WTC11 (cell line): ENCODE data around the gene ARHGAP15. TPM values are rescaled to one million over a fixed set of nuclear protein-coding genes. Genes with fewer than 3 reads are reported as not detected.

Experiments used
- ATAC-seq: fragments of 200-7000 bp; cut with Tn5 transposase; 2 replicates; pipeline ENCODE4 v1.10.0; 2021; ENCODE audit warnings: mild to moderate bottlenecking, moderate library complexity
- CTCF ChIA-PET: fragments of 300-600 bp; sonication (Branson Sonifier 250); formaldehyde crosslinking; loops from one replicate; lab custom pipeline; 2021; ENCODE audit warnings: antibody characterized with exemption; lab: Charles Lee
- POLR2A ChIA-PET: fragments of 350-600 bp; sonication (Branson Sonifier 250); formaldehyde crosslinking; loops from one replicate; lab custom pipeline; 2021; ENCODE audit warnings: antibody characterized with exemption; lab: Charles Lee
- DNase-seq: peaks from one replicate; pipeline ENCODE4 v3.0.0; 2021; ENCODE audit warnings: low spot score
- H3K27ac Mint-ChIP-seq: 2 replicates; pipeline ENCODE4 v1.8.0; 2021; ENCODE audit warnings: mixed read lengths
- H3K27me3 Mint-ChIP-seq: 2 replicates; pipeline ENCODE4 v1.8.0; 2021; ENCODE audit warnings: low read depth, mild to moderate bottlenecking, moderate library complexity, mixed read lengths
- H3K36me3 Mint-ChIP-seq: 2 replicates; pipeline ENCODE4 v1.8.0; 2021; ENCODE audit warnings: mixed read lengths
- H3K4me1 Mint-ChIP-seq: 2 replicates; pipeline ENCODE4 v1.8.0; 2022; ENCODE audit warnings: mixed read lengths
- H3K4me3 Mint-ChIP-seq: 2 replicates; pipeline ENCODE4 v1.8.0; 2021; ENCODE audit warnings: mild to moderate bottlenecking, moderate library complexity, mixed read lengths
- H3K9me3 Mint-ChIP-seq: 2 replicates; pipeline ENCODE4 v1.8.0; 2021; ENCODE audit warnings: mixed read lengths
- ATF1 ChIP-seq: sonication (generic); formaldehyde crosslinking; IDR thresholded peaks from 2 replicates; pipeline ENCODE4 v1.8.1; 2023; ENCODE audit warnings: mild to moderate bottlenecking, moderate library complexity, missing genetic modification reagents
- CBFB ChIP-seq: sonication (generic); formaldehyde crosslinking; IDR thresholded peaks from 2 replicates; pipeline ENCODE4 v1.8.1; 2022; ENCODE audit warnings: mild to moderate bottlenecking, low read depth, missing genetic modification reagents
- CREB1 ChIP-seq: sonication (generic); formaldehyde crosslinking; IDR thresholded peaks from 2 replicates; pipeline ENCODE4 v1.8.0; 2023; ENCODE audit warnings: mild to moderate bottlenecking, missing genetic modification reagents
- CREM ChIP-seq: sonication (generic); formaldehyde crosslinking; IDR thresholded peaks from 2 replicates; pipeline ENCODE4 v1.8.1; 2022; ENCODE audit warnings: mild to moderate bottlenecking, missing genetic modification reagents, moderate library complexity
- ELF4 ChIP-seq: sonication (generic); formaldehyde crosslinking; IDR thresholded peaks from 2 replicates; pipeline ENCODE4 v1.8.1; 2022; ENCODE audit warnings: low read depth, mild to moderate bottlenecking, moderate library complexity, missing genetic modification reagents
- GABPB1 ChIP-seq: sonication (generic); formaldehyde crosslinking; IDR thresholded peaks from 2 replicates; pipeline ENCODE4 v1.8.1; 2023; ENCODE audit warnings: mild to moderate bottlenecking, missing genetic modification reagents
- GRHL2 ChIP-seq: fragments of 250-450 bp; sonication (Bioruptor Pico); IDR thresholded peaks from 2 replicates; pipeline ENCODE4 v1.8.0; 2022; ENCODE audit warnings: mild to moderate bottlenecking, moderate library complexity; ENCODE audit not compliant: insufficient replicate concordance, severe bottlenecking
- JAZF1 ChIP-seq: fragments of 250-450 bp; sonication (Bioruptor Pico); IDR thresholded peaks from 2 replicates; pipeline ENCODE4 v1.9.0; 2021; ENCODE audit warnings: moderate library complexity, mild to moderate bottlenecking, inconsistent platforms
- NFYB ChIP-seq: sonication (generic); formaldehyde crosslinking; conservative IDR thresholded peaks from 2 replicates; pipeline ENCODE4 v1.8.0; 2022; ENCODE audit warnings: low read depth, missing genetic modification reagents
- NR1H2 ChIP-seq: sonication (generic); formaldehyde crosslinking; IDR thresholded peaks from 2 replicates; pipeline ENCODE4 v1.9.0; 2021; ENCODE audit warnings: mild to moderate bottlenecking, moderate library complexity, missing genetic modification reagents
- PRRX2 ChIP-seq: fragments of 250-450 bp; sonication (Bioruptor Pico); IDR thresholded peaks from 2 replicates; pipeline ENCODE4 v1.8.0; 2021; ENCODE audit warnings: mild to moderate bottlenecking
- RORB ChIP-seq: fragments of 250-450 bp; sonication (Bioruptor Pico); IDR thresholded peaks from 2 replicates; pipeline ENCODE4 v1.9.0; 2021; ENCODE audit warnings: mild to moderate bottlenecking
- SMAD3 ChIP-seq: sonication (generic); formaldehyde crosslinking; IDR thresholded peaks from 2 replicates; pipeline ENCODE4 v1.8.0; 2022; ENCODE audit warnings: missing genetic modification reagents, mild to moderate bottlenecking, borderline replicate concordance
- TP53 ChIP-seq: sonication (generic); formaldehyde crosslinking; IDR thresholded peaks from 2 replicates; pipeline ENCODE4 v1.8.1; 2023; ENCODE audit warnings: mild to moderate bottlenecking, missing genetic modification reagents
- ZBTB21 ChIP-seq: sonication (generic); formaldehyde crosslinking; IDR thresholded peaks from 2 replicates; pipeline ENCODE4 v1.8.1; 2023; ENCODE audit warnings: mild to moderate bottlenecking, missing genetic modification reagents, borderline replicate concordance
- ZNF138 ChIP-seq: sonication (generic); formaldehyde crosslinking; conservative IDR thresholded peaks from 2 replicates; pipeline ENCODE4 v1.8.1; 2022; ENCODE audit warnings: mild to moderate bottlenecking, moderate library complexity, missing genetic modification reagents
- ZNF263 ChIP-seq: sonication (generic); formaldehyde crosslinking; IDR thresholded peaks from 2 replicates; pipeline ENCODE4 v1.8.1; 2022; ENCODE audit warnings: low read depth, mild to moderate bottlenecking, moderate library complexity, missing genetic modification reagents
- total RNA-seq: library from RNA; stranded (reverse); gene quantifications from 3 replicates; pipeline ENCODE4 v1.2.3, GENCODE V29; 2021
- TF ChIP-seq, protein P1 (sequence below): sonication (generic); formaldehyde crosslinking; IDR thresholded peaks from 2 replicates; pipeline ENCODE4 v1.8.0; 2023; ENCODE audit warnings: missing genetic modification reagents, mild to moderate bottlenecking, borderline replicate concordance
- TF ChIP-seq, protein P2 (sequence below): sonication (generic); formaldehyde crosslinking; IDR thresholded peaks from 2 replicates; pipeline ENCODE4 v1.8.1; 2022; ENCODE audit warnings: low read depth, mild to moderate bottlenecking, moderate library complexity, missing genetic modification reagents, borderline replicate concordance
- TF ChIP-seq, protein P3 (sequence below): fragments of 250-450 bp; sonication (Bioruptor Pico); IDR thresholded peaks from 2 replicates; pipeline ENCODE4 v2.1.2; 2022; ENCODE audit warnings: mild to moderate bottlenecking, moderate library complexity
- TF ChIP-seq, protein P4 (sequence below): fragments of 250-450 bp; sonication (Bioruptor Pico); IDR thresholded peaks from 2 replicates; pipeline ENCODE4 v1.9.0; 2021; ENCODE audit warnings: mild to moderate bottlenecking, borderline replicate concordance
- TF ChIP-seq, protein P5 (sequence below): sonication (generic); formaldehyde crosslinking; IDR thresholded peaks from 2 replicates; pipeline ENCODE4 v1.8.1; 2023; ENCODE audit warnings: mild to moderate bottlenecking, moderate library complexity, missing genetic modification reagents
- TF ChIP-seq, protein P6 (sequence below): fragments of 250-450 bp; sonication (Bioruptor Pico); IDR thresholded peaks from 2 replicates; pipeline ENCODE4 v1.9.0; 2021; ENCODE audit warnings: mild to moderate bottlenecking

The ARHGAP15 gene
- total RNA-seq, 1 experiment from 2014 or later = 0.28 TPM

DNA sequence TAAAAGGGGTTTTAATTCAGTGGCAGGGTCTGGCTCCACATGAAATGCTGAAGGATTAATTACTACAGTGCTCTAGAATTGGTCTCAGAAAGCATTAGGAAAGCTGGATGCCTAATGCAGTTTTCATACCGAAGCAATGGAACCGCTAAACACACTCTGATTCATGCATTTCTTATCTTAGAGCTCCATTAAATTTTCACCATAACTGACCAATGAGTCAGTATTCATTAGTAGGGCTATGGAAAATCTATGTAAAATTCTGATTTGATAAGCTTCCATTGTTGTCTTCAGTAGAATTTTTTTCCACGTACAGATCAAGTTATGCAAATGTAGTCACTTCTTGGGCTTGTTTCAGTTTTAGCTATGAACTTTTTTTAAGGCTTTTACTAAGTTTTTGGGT lies 359.9 kb downstream of the ARHGAP15 start:
- DNase-seq = no peak
- no peak overlapping the region for H3K27ac Mint-ChIP-seq
- H3K36me3 Mint-ChIP-seq = no peaks in the 10 kb centered on the region
- no peak overlapping the region for H3K4me3 Mint-ChIP-seq
- no peaks in the 10 kb centered on the region for H3K4me1 Mint-ChIP-seq
- CTCF ChIA-PET = interaction anchor here (0.9 kb wide), 1 partner anchor 205 kb away, joined by 3 read pairs; no protein-coding TSS in a partner anchor
- TF ChIP-seq ZNF263 (CRISPR knock-in tag) = no peak
- no peak for TF ChIP-seq SMAD3
- no peak for TF ChIP-seq ATF1 (CRISPR knock-in tag)
- TF ChIP-seq CBFB (CRISPR knock-in tag) = no peak
- TF ChIP-seq, protein P1, sequence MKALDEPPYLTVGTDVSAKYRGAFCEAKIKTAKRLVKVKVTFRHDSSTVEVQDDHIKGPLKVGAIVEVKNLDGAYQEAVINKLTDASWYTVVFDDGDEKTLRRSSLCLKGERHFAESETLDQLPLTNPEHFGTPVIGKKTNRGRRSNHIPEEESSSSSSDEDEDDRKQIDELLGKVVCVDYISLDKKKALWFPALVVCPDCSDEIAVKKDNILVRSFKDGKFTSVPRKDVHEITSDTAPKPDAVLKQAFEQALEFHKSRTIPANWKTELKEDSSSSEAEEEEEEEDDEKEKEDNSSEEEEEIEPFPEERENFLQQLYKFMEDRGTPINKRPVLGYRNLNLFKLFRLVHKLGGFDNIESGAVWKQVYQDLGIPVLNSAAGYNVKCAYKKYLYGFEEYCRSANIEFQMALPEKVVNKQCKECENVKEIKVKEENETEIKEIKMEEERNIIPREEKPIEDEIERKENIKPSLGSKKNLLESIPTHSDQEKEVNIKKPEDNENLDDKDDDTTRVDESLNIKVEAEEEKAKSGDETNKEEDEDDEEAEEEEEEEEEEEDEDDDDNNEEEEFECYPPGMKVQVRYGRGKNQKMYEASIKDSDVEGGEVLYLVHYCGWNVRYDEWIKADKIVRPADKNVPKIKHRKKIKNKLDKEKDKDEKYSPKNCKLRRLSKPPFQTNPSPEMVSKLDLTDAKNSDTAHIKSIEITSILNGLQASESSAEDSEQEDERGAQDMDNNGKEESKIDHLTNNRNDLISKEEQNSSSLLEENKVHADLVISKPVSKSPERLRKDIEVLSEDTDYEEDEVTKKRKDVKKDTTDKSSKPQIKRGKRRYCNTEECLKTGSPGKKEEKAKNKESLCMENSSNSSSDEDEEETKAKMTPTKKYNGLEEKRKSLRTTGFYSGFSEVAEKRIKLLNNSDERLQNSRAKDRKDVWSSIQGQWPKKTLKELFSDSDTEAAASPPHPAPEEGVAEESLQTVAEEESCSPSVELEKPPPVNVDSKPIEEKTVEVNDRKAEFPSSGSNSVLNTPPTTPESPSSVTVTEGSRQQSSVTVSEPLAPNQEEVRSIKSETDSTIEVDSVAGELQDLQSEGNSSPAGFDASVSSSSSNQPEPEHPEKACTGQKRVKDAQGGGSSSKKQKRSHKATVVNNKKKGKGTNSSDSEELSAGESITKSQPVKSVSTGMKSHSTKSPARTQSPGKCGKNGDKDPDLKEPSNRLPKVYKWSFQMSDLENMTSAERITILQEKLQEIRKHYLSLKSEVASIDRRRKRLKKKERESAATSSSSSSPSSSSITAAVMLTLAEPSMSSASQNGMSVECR (CRISPR knock-in tag) = no peak
- TF ChIP-seq CREM (CRISPR knock-in tag) = no peak
- TF ChIP-seq, all 79 proteins: peak for 0
- peaks cover 12% of the 10 kb centered on the region for H3K9me3 Mint-ChIP-seq
- POLR2A ChIA-PET = no interaction called here
- peaks cover 6% of the 10 kb centered on the region for H3K27me3 Mint-ChIP-seq
- no peak for ATAC-seq

DNA sequence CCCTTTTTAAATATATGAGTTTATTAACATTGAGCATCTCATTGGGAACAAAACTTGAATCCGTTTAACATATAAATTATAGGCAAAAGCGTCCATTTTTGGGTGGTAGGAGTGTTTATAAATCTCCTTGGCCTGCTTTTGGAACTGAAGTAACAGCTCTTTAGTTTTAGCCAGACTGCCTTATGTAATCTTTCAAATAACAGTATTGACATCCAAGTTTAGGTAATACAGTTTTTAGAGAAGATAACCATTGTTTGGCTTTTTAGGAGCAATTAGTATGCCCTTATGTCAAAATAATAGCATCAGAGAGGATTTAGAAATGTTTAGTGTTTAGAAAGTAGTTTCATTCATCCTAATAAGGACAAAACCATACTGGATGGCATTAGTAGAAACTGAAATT lies 361.9 kb downstream of the ARHGAP15 start:
- no peak overlapping the region for H3K27ac Mint-ChIP-seq
- POLR2A ChIA-PET = no interaction called here
- peaks cover 22% of the 10 kb centered on the region for H3K9me3 Mint-ChIP-seq
- H3K36me3 Mint-ChIP-seq = peaks cover 3% of the 10 kb centered on the region; the same call in 1 of the 2 replicates
- H3K4me1 Mint-ChIP-seq = no peaks in the 10 kb centered on the region
- DNase-seq (no peak), ATAC-seq (no peak)
- H3K27me3 Mint-ChIP-seq = peaks cover 2% of the 10 kb centered on the region; the same call in 1 of the 2 replicates
- H3K4me3 Mint-ChIP-seq = no peak overlapping the region
- CTCF ChIA-PET = no interaction called here
- TF ChIP-seq ZNF138 (no peak), GRHL2 (CRISPR knock-in tag) (no peak), ELF4 (CRISPR knock-in tag) (no peak), RORB (CRISPR knock-in tag) (no peak), NR1H2 (CRISPR knock-in tag) (no peak), JAZF1 (CRISPR knock-in tag) (no peak), NFYB (no peak), ATF1 (CRISPR knock-in tag) (no peak), TP53 (CRISPR knock-in tag) (no peak), PRRX2 (CRISPR knock-in tag) (no peak), GABPB1 (CRISPR knock-in tag) (no peak), ZBTB21 (CRISPR knock-in tag) (no peak), CREB1 (no peak)
- TF ChIP-seq, protein P2, sequence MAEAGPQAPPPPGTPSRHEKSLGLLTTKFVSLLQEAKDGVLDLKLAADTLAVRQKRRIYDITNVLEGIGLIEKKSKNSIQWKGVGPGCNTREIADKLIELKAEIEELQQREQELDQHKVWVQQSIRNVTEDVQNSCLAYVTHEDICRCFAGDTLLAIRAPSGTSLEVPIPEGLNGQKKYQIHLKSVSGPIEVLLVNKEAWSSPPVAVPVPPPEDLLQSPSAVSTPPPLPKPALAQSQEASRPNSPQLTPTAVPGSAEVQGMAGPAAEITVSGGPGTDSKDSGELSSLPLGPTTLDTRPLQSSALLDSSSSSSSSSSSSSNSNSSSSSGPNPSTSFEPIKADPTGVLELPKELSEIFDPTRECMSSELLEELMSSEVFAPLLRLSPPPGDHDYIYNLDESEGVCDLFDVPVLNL (CRISPR knock-in tag) = no peak
- TF ChIP-seq, protein P3, sequence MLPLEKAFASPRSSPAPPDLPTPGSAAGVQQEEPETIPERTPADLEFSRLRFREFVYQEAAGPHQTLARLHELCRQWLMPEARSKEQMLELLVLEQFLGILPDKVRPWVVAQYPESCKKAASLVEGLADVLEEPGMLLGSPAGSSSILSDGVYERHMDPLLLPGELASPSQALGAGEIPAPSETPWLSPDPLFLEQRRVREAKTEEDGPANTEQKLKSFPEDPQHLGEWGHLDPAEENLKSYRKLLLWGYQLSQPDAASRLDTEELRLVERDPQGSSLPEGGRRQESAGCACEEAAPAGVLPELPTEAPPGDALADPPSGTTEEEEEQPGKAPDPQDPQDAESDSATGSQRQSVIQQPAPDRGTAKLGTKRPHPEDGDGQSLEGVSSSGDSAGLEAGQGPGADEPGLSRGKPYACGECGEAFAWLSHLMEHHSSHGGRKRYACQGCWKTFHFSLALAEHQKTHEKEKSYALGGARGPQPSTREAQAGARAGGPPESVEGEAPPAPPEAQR (CRISPR knock-in tag) = no peak
- TF ChIP-seq, protein P4, sequence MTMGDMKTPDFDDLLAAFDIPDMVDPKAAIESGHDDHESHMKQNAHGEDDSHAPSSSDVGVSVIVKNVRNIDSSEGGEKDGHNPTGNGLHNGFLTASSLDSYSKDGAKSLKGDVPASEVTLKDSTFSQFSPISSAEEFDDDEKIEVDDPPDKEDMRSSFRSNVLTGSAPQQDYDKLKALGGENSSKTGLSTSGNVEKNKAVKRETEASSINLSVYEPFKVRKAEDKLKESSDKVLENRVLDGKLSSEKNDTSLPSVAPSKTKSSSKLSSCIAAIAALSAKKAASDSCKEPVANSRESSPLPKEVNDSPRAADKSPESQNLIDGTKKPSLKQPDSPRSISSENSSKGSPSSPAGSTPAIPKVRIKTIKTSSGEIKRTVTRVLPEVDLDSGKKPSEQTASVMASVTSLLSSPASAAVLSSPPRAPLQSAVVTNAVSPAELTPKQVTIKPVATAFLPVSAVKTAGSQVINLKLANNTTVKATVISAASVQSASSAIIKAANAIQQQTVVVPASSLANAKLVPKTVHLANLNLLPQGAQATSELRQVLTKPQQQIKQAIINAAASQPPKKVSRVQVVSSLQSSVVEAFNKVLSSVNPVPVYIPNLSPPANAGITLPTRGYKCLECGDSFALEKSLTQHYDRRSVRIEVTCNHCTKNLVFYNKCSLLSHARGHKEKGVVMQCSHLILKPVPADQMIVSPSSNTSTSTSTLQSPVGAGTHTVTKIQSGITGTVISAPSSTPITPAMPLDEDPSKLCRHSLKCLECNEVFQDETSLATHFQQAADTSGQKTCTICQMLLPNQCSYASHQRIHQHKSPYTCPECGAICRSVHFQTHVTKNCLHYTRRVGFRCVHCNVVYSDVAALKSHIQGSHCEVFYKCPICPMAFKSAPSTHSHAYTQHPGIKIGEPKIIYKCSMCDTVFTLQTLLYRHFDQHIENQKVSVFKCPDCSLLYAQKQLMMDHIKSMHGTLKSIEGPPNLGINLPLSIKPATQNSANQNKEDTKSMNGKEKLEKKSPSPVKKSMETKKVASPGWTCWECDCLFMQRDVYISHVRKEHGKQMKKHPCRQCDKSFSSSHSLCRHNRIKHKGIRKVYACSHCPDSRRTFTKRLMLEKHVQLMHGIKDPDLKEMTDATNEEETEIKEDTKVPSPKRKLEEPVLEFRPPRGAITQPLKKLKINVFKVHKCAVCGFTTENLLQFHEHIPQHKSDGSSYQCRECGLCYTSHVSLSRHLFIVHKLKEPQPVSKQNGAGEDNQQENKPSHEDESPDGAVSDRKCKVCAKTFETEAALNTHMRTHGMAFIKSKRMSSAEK = no peak
- TF ChIP-seq, protein P5, sequence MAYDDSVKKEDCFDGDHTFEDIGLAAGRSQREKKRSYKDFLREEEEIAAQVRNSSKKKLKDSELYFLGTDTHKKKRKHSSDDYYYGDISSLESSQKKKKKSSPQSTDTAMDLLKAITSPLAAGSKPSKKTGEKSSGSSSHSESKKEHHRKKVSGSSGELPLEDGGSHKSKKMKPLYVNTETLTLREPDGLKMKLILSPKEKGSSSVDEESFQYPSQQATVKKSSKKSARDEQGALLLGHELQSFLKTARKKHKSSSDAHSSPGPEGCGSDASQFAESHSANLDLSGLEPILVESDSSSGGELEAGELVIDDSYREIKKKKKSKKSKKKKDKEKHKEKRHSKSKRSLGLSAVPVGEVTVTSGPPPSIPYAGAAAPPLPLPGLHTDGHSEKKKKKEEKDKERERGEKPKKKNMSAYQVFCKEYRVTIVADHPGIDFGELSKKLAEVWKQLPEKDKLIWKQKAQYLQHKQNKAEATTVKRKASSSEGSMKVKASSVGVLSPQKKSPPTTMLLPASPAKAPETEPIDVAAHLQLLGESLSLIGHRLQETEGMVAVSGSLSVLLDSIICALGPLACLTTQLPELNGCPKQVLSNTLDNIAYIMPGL (CRISPR knock-in tag) = no peak
- TF ChIP-seq, protein P6, sequence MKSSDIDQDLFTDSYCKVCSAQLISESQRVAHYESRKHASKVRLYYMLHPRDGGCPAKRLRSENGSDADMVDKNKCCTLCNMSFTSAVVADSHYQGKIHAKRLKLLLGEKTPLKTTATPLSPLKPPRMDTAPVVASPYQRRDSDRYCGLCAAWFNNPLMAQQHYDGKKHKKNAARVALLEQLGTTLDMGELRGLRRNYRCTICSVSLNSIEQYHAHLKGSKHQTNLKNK = no peak
